Measurements from ENCODE around the gene ELOVL6. TPM values are rescaled to one million over a fixed set of nuclear protein-coding genes. Genes with fewer than 3 reads are reported as not detected.
A peak's percentile ranks its signal among the peaks of the same experiment; 100 is the strongest.
"Not testable (repeated sequence)": the region's sequence is repeated elsewhere in the genome, so short reads cannot be mapped to it uniquely, and the experiment has no call there.

Gene ELOVL6
- total RNA-seq, 3 donors from 2014 or later, result 9.3 to 11.2 (median 10.1) TPM

- ATAC-seq (peak; percentile 46 to 77), DNase-seq (no peak)
- H3K27me3 Mint-ChIP-seq (ENCODE audit: low read depth), result no peaks in the 10 kb centered on the region
- H3K36me3 Mint-ChIP-seq (ENCODE audit: insufficient read depth), result peaks cover 4% of the 10 kb centered on the region
- H3K4me3 Mint-ChIP-seq, result no peak overlapping the region
- H3K4me1 Mint-ChIP-seq (ENCODE audit: low read depth), result peaks cover 25% of the 10 kb centered on the region
- H3K9me3 Mint-ChIP-seq, result no peaks in the 10 kb centered on the region
Observed at GRCh38 chr4:110055158-110055768, 143.2 kb downstream of the ELOVL6 start.

- Mint-ChIP-seq H3K4me3 (no peak overlapping the region), H3K27me3 (ENCODE audit: low read depth) (no peaks in the 10 kb centered on the region), H3K9me3 (no peaks in the 10 kb centered on the region), H3K4me1 (ENCODE audit: low read depth) (no peaks in the 10 kb centered on the region), H3K36me3 (ENCODE audit: insufficient read depth) (peaks cover 4% of the 10 kb centered on the region)
- DNase-seq (peak; percentile 54), ATAC-seq (peak in 1 of 2 donors; percentile 43)
Observed at GRCh38 chr4:110049951-110050925, 148.2 kb downstream of the ELOVL6 start.

DNA sequence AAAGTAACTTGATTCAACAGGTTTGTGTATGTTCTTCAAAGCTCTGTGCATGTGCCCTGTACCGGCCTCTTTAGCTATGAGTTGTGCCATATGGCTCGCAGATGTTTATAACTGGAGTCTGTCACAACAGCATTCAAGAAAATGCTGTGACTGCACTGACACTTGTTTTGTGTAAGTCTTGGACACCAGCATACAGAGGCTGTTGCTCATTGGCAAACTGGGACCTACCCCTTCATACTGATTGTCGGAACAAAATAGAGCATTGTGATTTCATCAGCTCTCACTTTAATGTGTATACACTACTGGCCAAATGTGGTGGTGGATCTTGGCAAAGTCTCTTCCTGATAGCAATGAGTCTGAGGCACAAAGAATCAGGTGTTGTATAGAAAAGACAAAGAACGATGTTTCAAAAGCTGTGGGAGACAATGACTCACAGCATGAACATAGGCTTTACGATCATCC, 151.8 kb downstream of the ELOVL6 start:
- Mint-ChIP-seq H3K9me3 (no peaks in the 10 kb centered on the region), H3K36me3 (ENCODE audit: insufficient read depth) (peaks cover 3% of the 10 kb centered on the region), H3K4me1 (ENCODE audit: low read depth) (no peaks in the 10 kb centered on the region), H3K4me3 (no peak overlapping the region), H3K27me3 (ENCODE audit: low read depth) (peaks cover 4% of the 10 kb centered on the region)
- DNase-seq (no peak), ATAC-seq (no peak)

GRCh38 chr4:110042545-110043517, 155.6 kb downstream of the ELOVL6 start:
- H3K9me3 Mint-ChIP-seq, result no peaks in the 10 kb centered on the region
- DNase-seq (no peak), ATAC-seq (no peak)
- no peaks in the 10 kb centered on the region for H3K36me3 Mint-ChIP-seq (ENCODE audit: insufficient read depth)
- peaks cover 4% of the 10 kb centered on the region for H3K27me3 Mint-ChIP-seq (ENCODE audit: low read depth)
- no peaks in the 10 kb centered on the region for H3K4me1 Mint-ChIP-seq (ENCODE audit: low read depth)
- H3K4me3 Mint-ChIP-seq, result no peak overlapping the region

- Mint-ChIP-seq H3K4me1 (ENCODE audit: low read depth) (no peaks in the 10 kb centered on the region), H3K36me3 (ENCODE audit: insufficient read depth) (no peaks in the 10 kb centered on the region), H3K4me3 (no peak overlapping the region), H3K9me3 (no peaks in the 10 kb centered on the region), H3K27me3 (ENCODE audit: low read depth) (peaks cover 4% of the 10 kb centered on the region)
- DNase-seq (no peak), ATAC-seq (no peak)
Observed at GRCh38 chr4:110041735-110042134, 156.7 kb downstream of the ELOVL6 start.

GRCh38 chr4:110039164-110039563, 159.3 kb downstream of the ELOVL6 start:
- H3K4me1 Mint-ChIP-seq (ENCODE audit: low read depth); H3K4me3 Mint-ChIP-seq; ATAC-seq; H3K36me3 Mint-ChIP-seq (ENCODE audit: insufficient read depth); H3K9me3 Mint-ChIP-seq; H3K27me3 Mint-ChIP-seq (ENCODE audit: low read depth); DNase-seq: not testable (repeated sequence)

- peaks cover 22% of the 10 kb centered on the region for H3K27me3 Mint-ChIP-seq (ENCODE audit: low read depth)
- no peak overlapping the region for H3K4me3 Mint-ChIP-seq
- ATAC-seq (no peak), DNase-seq (no peak)
- no peaks in the 10 kb centered on the region for H3K9me3 Mint-ChIP-seq
- no peaks in the 10 kb centered on the region for H3K36me3 Mint-ChIP-seq (ENCODE audit: insufficient read depth)
- H3K4me1 Mint-ChIP-seq (ENCODE audit: low read depth), result peaks cover 4% of the 10 kb centered on the region
Observed at GRCh38 chr4:110034026-110034393, 164.4 kb downstream of the ELOVL6 start.

DNA sequence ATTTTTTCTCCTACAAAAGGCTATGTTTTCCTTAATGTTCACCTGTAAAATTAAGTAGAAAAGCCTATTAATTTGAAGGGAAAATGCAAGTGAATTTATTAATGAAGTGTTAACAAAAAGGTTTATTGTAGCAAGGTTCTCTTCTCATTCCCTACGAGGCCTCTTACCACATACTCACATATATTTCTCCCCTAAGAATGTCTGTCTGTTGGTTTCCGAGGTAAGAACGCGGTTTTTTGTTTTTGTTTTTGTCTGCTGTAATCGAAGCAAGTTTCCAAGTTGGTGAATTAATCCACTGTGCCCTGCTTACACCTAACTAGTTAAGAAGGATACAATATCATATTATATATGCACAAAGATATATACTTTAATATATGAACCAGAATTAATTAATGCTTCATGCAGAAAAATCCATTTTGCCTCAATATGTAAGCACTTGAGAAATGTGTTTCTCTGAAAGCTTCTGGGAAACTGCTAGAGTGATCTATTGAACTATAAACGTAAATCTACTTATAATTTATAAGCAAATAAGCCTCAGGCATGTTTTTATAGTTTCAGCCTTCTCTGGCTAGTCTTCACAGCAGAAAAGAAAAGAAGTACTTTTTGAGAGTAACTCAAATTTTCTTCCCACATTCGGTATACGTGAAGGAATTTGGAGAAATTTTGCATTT, 164.9 kb downstream of the ELOVL6 start:
- DNase-seq, result no peak
- H3K4me1 Mint-ChIP-seq (ENCODE audit: low read depth), result peaks cover 4% of the 10 kb centered on the region
- peaks cover 22% of the 10 kb centered on the region for H3K27me3 Mint-ChIP-seq (ENCODE audit: low read depth)
- ATAC-seq, result no peak
- no peak overlapping the region for H3K4me3 Mint-ChIP-seq
- no peaks in the 10 kb centered on the region for H3K9me3 Mint-ChIP-seq
- H3K36me3 Mint-ChIP-seq (ENCODE audit: insufficient read depth), result no peaks in the 10 kb centered on the region

DNA sequence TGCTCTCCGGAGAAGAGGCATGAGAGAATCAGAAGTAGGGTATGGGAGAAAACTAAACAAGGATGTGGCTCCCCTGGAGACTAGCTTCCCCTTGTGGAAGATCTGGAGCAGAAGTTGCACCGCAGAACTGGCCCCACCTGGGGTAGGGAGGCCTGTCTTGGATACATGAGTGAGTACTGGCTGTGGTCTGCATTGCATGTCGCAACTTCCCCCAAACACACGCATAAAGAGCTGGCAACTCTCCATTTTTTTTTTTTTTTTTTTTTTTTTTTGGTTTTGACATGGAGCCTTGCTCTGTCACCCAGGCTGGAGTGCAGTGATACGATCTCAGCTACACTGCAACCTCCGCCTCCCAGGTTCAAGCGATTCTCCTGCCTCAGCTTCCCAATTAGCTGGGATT, 165.8 kb downstream of the ELOVL6 start:
- Mint-ChIP-seq H3K9me3 (no peaks in the 10 kb centered on the region), H3K4me3 (no peak overlapping the region), H3K27me3 (ENCODE audit: low read depth) (peaks cover 22% of the 10 kb centered on the region), H3K36me3 (ENCODE audit: insufficient read depth) (no peaks in the 10 kb centered on the region), H3K4me1 (ENCODE audit: low read depth) (peaks cover 4% of the 10 kb centered on the region)
- DNase-seq (no peak), ATAC-seq (no peak)

DNA sequence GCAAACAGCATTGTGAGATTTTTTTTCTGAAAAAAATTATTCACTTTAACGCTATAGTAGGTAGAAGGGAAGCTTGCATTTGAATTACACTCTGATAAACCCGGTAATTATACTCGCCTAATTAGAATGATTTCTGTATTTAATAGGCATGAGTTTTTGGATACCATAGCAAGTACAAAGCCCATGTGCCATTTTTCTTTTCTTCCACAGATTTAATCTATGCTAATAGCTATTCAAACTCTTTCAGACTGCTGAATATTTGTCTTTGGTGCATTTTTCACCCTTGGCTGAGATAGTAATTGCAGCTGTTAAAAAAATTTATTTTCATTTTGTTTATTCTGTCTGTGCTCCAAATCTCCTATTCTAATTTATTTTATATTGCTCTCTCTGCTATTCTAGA, 172.7 kb downstream of the ELOVL6 start:
- no peak for DNase-seq
- H3K9me3 Mint-ChIP-seq, result peaks cover 3% of the 10 kb centered on the region

GRCh38 chr4:110025056-110025455, 173.4 kb downstream of the ELOVL6 start:
- peaks cover 2% of the 10 kb centered on the region for H3K27me3 Mint-ChIP-seq (ENCODE audit: low read depth)
- H3K4me3 Mint-ChIP-seq, result no peak overlapping the region
- H3K36me3 Mint-ChIP-seq (ENCODE audit: insufficient read depth), result no peaks in the 10 kb centered on the region
- ATAC-seq (no peak), DNase-seq (no peak)
- peaks cover 3% of the 10 kb centered on the region for H3K9me3 Mint-ChIP-seq
- H3K4me1 Mint-ChIP-seq (ENCODE audit: low read depth), result peaks cover 6% of the 10 kb centered on the region

More for the DNA sequence above, 172.7 kb downstream of the ELOVL6 start:
- H3K4me1 Mint-ChIP-seq (ENCODE audit: low read depth), result peaks cover 3% of the 10 kb centered on the region
- peaks cover 3% of the 10 kb centered on the region for H3K27me3 Mint-ChIP-seq (ENCODE audit: low read depth)
- no peak overlapping the region for H3K4me3 Mint-ChIP-seq
- ATAC-seq, result no peak
- no peaks in the 10 kb centered on the region for H3K36me3 Mint-ChIP-seq (ENCODE audit: insufficient read depth)

DNA sequence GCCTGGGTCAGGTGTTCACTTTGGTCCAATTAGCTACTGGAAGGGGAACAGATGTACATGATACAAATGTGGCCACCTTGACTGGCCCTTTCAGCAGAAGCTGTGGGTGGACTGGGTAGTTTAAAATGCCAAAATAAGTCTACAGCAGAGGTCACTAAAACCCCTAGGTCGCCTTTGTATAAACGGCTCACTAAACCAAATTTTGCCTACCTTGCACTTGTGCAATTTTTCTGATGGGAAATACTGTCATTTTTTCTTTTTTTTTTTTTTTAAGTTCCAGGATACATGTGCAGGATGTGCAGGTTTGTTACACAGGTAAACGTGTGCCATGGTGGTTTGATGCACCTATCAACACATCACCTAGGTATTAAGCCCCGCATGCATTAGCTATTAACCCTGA, 176.0 kb downstream of the ELOVL6 start:
- Mint-ChIP-seq H3K36me3 (ENCODE audit: insufficient read depth) (no peaks in the 10 kb centered on the region), H3K27me3 (ENCODE audit: low read depth) (no peaks in the 10 kb centered on the region), H3K4me3 (no peak overlapping the region), H3K4me1 (ENCODE audit: low read depth) (peaks cover 12% of the 10 kb centered on the region), H3K9me3 (peaks cover 3% of the 10 kb centered on the region)
- no peak for ATAC-seq
- no peak for DNase-seq

- H3K9me3 Mint-ChIP-seq, result peaks cover 3% of the 10 kb centered on the region
- ATAC-seq, result no peak
- no peaks in the 10 kb centered on the region for H3K27me3 Mint-ChIP-seq (ENCODE audit: low read depth)
- H3K4me3 Mint-ChIP-seq, result no peak overlapping the region
- H3K36me3 Mint-ChIP-seq (ENCODE audit: insufficient read depth), result no peaks in the 10 kb centered on the region
- H3K4me1 Mint-ChIP-seq (ENCODE audit: low read depth), result peaks cover 12% of the 10 kb centered on the region
- no peak for DNase-seq
Observed at GRCh38 chr4:110020646-110021443, 177.6 kb downstream of the ELOVL6 start.
